Stimulated activated naive CD4-positive, alpha-beta T cell treated with Interleukin-2 at 50 U/mL for 16 hours (primary cell): ENCODE data around the gene PRKG1.
"Not testable (repeated sequence)": the region's sequence is repeated elsewhere in the genome, so short reads cannot be mapped to it uniquely, and the experiment has no call there.

Experiments
- DNase-seq: peaks from one replicate; lab custom pipeline; 2025; lab: John Stamatoyannopoulos, UW

PRKG1 gene

GRCh38 chr10:51427758-51428157, 353.5 kb downstream of the PRKG1 start:
- DNase-seq, result no peak

GRCh38 chr10:51430506-51430905, 356.2 kb downstream of the PRKG1 start:
- no peak for DNase-seq

- no peak for DNase-seq
These were observed 359.7 kb downstream of the PRKG1 start for GRCh38 chr10:51433949-51434475.

- no peak for DNase-seq
These were observed 362.5 kb downstream of the PRKG1 start for GRCh38 chr10:51436805-51437204.

- no peak for DNase-seq
These were observed 365.4 kb downstream of the PRKG1 start for GRCh38 chr10:51439645-51440044.

- no peak for DNase-seq
These were observed 371.3 kb downstream of the PRKG1 start for GRCh38 chr10:51445588-51445987.

GRCh38 chr10:51447119-51447518, 372.8 kb downstream of the PRKG1 start:
- DNase-seq, result no peak

GRCh38 chr10:51455762-51456161, 381.5 kb downstream of the PRKG1 start:
- not testable (repeated sequence) for DNase-seq

- no peak for DNase-seq
These were observed 385.2 kb downstream of the PRKG1 start for GRCh38 chr10:51459476-51459875.

GRCh38 chr10:51462076-51462779, 387.9 kb downstream of the PRKG1 start:
- no peak for DNase-seq

- DNase-seq, result no peak
These were observed 394.1 kb downstream of the PRKG1 start for GRCh38 chr10:51468424-51468823.

- DNase-seq, result no peak
These were observed 395.4 kb downstream of the PRKG1 start for GRCh38 chr10:51469686-51470085.

GRCh38 chr10:51471271-51471670, 397.0 kb downstream of the PRKG1 start:
- no peak for DNase-seq

- no peak for DNase-seq
These were observed 397.9 kb downstream of the PRKG1 start for GRCh38 chr10:51472154-51472553.

- no peak for DNase-seq
These were observed 405.4 kb downstream of the PRKG1 start for GRCh38 chr10:51479711-51480110.

- DNase-seq, result no peak
These were observed 411.4 kb downstream of the PRKG1 start for GRCh38 chr10:51485668-51486067.

- no peak for DNase-seq
These were observed 413.3 kb downstream of the PRKG1 start for GRCh38 chr10:51487576-51487975.

- DNase-seq, result no peak
These were observed 414.6 kb downstream of the PRKG1 start for GRCh38 chr10:51488766-51489408.

GRCh38 chr10:51498424-51498823, 424.1 kb downstream of the PRKG1 start:
- no peak for DNase-seq

- no peak for DNase-seq
These were observed 427.1 kb downstream of the PRKG1 start for GRCh38 chr10:51501396-51501795.

- no peak for DNase-seq
These were observed 427.8 kb downstream of the PRKG1 start for GRCh38 chr10:51502124-51502523.

GRCh38 chr10:51503378-51503777, 429.1 kb downstream of the PRKG1 start:
- DNase-seq, result no peak

GRCh38 chr10:51507476-51507875, 433.2 kb downstream of the PRKG1 start:
- DNase-seq, result no peak

GRCh38 chr10:51508156-51508555, 433.9 kb downstream of the PRKG1 start:
- DNase-seq, result no peak
